ENCODE results near the gene BRCA2.

The BRCA2 gene

GRCh38 chr13:32277839-32278238 lies 37.5 kb upstream of the BRCA2 start:
- TF ChIP-seq, protein P1, sequence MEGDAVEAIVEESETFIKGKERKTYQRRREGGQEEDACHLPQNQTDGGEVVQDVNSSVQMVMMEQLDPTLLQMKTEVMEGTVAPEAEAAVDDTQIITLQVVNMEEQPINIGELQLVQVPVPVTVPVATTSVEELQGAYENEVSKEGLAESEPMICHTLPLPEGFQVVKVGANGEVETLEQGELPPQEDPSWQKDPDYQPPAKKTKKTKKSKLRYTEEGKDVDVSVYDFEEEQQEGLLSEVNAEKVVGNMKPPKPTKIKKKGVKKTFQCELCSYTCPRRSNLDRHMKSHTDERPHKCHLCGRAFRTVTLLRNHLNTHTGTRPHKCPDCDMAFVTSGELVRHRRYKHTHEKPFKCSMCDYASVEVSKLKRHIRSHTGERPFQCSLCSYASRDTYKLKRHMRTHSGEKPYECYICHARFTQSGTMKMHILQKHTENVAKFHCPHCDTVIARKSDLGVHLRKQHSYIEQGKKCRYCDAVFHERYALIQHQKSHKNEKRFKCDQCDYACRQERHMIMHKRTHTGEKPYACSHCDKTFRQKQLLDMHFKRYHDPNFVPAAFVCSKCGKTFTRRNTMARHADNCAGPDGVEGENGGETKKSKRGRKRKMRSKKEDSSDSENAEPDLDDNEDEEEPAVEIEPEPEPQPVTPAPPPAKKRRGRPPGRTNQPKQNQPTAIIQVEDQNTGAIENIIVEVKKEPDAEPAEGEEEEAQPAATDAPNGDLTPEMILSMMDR (IDR thresholded peaks at IDR 0.05; ENCODE audit: control insufficient read depth, insufficient read depth, low read depth, low read length, missing control alignments) = no peak
- no peak overlapping the region for H3K4me3 ChIP-seq (ENCODE audit: control insufficient read depth, low read depth, low read length)
- DNase-seq (ENCODE audit: low read depth) = no peak

- DNase-seq (ENCODE audit: low read depth) = no peak
- TF ChIP-seq, protein P1 (IDR thresholded peaks at IDR 0.05; ENCODE audit: control insufficient read depth, insufficient read depth, low read depth, low read length, missing control alignments) = no peak
- no peak overlapping the region for H3K4me3 ChIP-seq (ENCODE audit: control insufficient read depth, low read depth, low read length)
Observed at GRCh38 chr13:32278426-32278825, 36.9 kb upstream of the BRCA2 start.

DNA sequence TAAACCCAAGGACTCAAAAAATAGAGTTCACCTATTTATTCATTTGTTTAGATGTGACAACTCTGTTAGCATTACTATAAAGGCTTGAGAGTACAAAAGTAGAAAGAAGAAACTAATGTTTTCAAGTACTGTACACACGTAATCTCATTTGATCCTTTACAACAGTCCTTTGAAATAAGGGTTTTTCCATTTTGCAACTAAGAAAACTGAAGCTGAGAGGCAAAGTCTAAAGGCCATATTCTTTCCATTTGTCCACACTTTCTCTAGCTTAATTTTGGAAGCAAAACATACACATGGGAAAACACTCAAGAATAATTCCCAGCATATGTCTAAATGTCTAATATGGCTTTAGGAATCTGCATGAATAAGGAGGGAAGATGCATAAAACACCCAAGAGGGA lies 34.2 kb upstream of the BRCA2 start:
- no peak for DNase-seq (ENCODE audit: low read depth)
- H3K4me3 ChIP-seq (ENCODE audit: control insufficient read depth, low read depth, low read length) = no peak overlapping the region
- TF ChIP-seq, protein P1 (IDR thresholded peaks at IDR 0.05; ENCODE audit: control insufficient read depth, insufficient read depth, low read depth, low read length, missing control alignments) = no peak

- TF ChIP-seq, protein P1 (IDR thresholded peaks at IDR 0.05; ENCODE audit: control insufficient read depth, insufficient read depth, low read depth, low read length, missing control alignments) = no peak
- no peak overlapping the region for H3K4me3 ChIP-seq (ENCODE audit: control insufficient read depth, low read depth, low read length)
- no peak for DNase-seq (ENCODE audit: low read depth)
Observed at GRCh38 chr13:32282096-32282711, 33.1 kb upstream of the BRCA2 start.

GRCh38 chr13:32284927-32285632 lies 30.2 kb upstream of the BRCA2 start:
- peak; percentile 20 for DNase-seq (ENCODE audit: low read depth)
- H3K4me3 ChIP-seq (ENCODE audit: control insufficient read depth, low read depth, low read length) = no peak overlapping the region

DNA sequence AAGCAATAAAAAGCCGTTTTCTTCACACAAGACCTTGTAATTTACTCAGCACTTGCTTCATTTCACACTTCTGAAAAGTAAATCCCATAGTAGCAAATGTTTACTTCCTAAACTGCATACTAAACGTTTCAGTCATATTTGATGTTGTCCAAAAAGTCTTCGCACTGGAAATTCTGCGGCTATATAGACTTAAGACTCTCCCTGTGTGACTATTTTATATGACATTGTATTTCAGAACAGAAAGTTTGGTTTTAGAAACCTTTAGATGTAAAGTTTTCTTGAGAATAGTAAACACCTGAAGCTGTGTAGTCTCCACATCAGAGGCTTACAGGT lies 29.7 kb upstream of the BRCA2 start:
- no peak overlapping the region for H3K4me3 ChIP-seq (ENCODE audit: control insufficient read depth, low read depth, low read length)
- no peak for DNase-seq (ENCODE audit: low read depth)
- TF ChIP-seq, protein P1 (IDR thresholded peaks at IDR 0.05; ENCODE audit: control insufficient read depth, insufficient read depth, low read depth, low read length, missing control alignments) = no peak

More at GRCh38 chr13:32284927-32285632, 30.2 kb upstream of the BRCA2 start:
- TF ChIP-seq, protein P1 (IDR thresholded peaks at IDR 0.05; ENCODE audit: control insufficient read depth, insufficient read depth, low read depth, low read length, missing control alignments) = no peak
